H9 (cell line): Measurements from ENCODE around the gene MYH9. TPM values are rescaled to one million over a fixed set of nuclear protein-coding genes. Genes with fewer than 3 reads are reported as not detected.

Experiments used
- DNase-seq: peaks from one replicate; pipeline ENCODE4 v3.0.0-alpha.2; 2017
- H2AFZ ChIP-seq: one replicate; pipeline ENCODE4 v1.6.1; 2013; ENCODE audit warnings: mild to moderate bottlenecking, low read length, control low read depth, moderate library complexity
- H2AK5ac ChIP-seq: 2 replicates; pipeline ENCODE4 v1.6.1; 2013; ENCODE audit warnings: low read length, control low read depth, mixed read lengths; ENCODE audit not compliant: insufficient read length
- H2BK120ac ChIP-seq: one replicate; pipeline ENCODE4 v1.6.1; 2013; ENCODE audit warnings: low read depth, mild to moderate bottlenecking, low read length, control low read depth, inconsistent platforms; ENCODE audit not compliant: poor library complexity, severe bottlenecking
- H2BK12ac ChIP-seq: 2 replicates; pipeline ENCODE4 v1.6.1; 2013; ENCODE audit warnings: low read length, control low read depth, mixed read lengths, low read depth; ENCODE audit not compliant: insufficient read length
- H2BK15ac ChIP-seq: 2 replicates; pipeline ENCODE4 v1.6.1; 2013; ENCODE audit warnings: low read depth, low read length, control low read depth
- H2BK20ac ChIP-seq: one replicate; pipeline ENCODE4 v1.6.1; 2013; ENCODE audit warnings: low read depth, mild to moderate bottlenecking, low read length, control low read depth, inconsistent platforms; ENCODE audit not compliant: poor library complexity, severe bottlenecking
- H2BK5ac ChIP-seq: 2 replicates; pipeline ENCODE4 v1.6.1; 2013; ENCODE audit warnings: low read length, control low read depth, mixed read lengths; ENCODE audit not compliant: insufficient read length
- H3K14ac ChIP-seq: 2 replicates; pipeline ENCODE4 v1.6.1; 2013; ENCODE audit warnings: low read length, control low read depth; ENCODE audit not compliant: insufficient read depth
- H3K18ac ChIP-seq: 2 replicates; pipeline ENCODE4 v1.6.1; 2013; ENCODE audit warnings: low read depth, mild to moderate bottlenecking, mixed read lengths, low read length, control low read depth; ENCODE audit not compliant: insufficient read length
- H3K23ac ChIP-seq: 2 replicates; pipeline ENCODE4 v1.6.1; 2013; ENCODE audit warnings: low read length, control low read depth, mixed read lengths, low read depth; ENCODE audit not compliant: insufficient read length
- H3K23me2 ChIP-seq: 2 replicates; pipeline ENCODE4 v1.6.1; 2013; ENCODE audit warnings: low read depth, mild to moderate bottlenecking, mixed read lengths, low read length, control low read depth; ENCODE audit not compliant: insufficient read length, poor library complexity, severe bottlenecking
- H3K27ac ChIP-seq: 2 replicates; pipeline ENCODE4 v1.5.1; 2013; ENCODE audit warnings: low read length, control low read depth, mixed read lengths, low read depth; ENCODE audit not compliant: insufficient read length
- H3K27me3 ChIP-seq: 2 replicates; pipeline ENCODE4 v1.6.1; 2013; ENCODE audit warnings: low read length, control low read depth, inconsistent platforms; ENCODE audit not compliant: insufficient read depth
- H3K4ac ChIP-seq: 2 replicates; pipeline ENCODE4 v1.6.1; 2013; ENCODE audit warnings: low read depth, mild to moderate bottlenecking, control low read depth, inconsistent platforms, low read length, moderate library complexity
- H3K4me1 ChIP-seq: 2 replicates; pipeline ENCODE4 v1.6.1; 2013; ENCODE audit warnings: low read length, control low read depth, inconsistent platforms; ENCODE audit not compliant: insufficient read depth
- H3K4me2 ChIP-seq: 2 replicates; pipeline ENCODE4 v1.6.1; 2013; ENCODE audit warnings: low read length, control low read depth, mixed read lengths; ENCODE audit not compliant: insufficient read length, insufficient read depth
- H3K56ac ChIP-seq: 2 replicates; pipeline ENCODE4 v1.6.1; 2013; ENCODE audit warnings: low read depth, mild to moderate bottlenecking, mixed read lengths, low read length, control low read depth; ENCODE audit not compliant: insufficient read length
- H3K79me1 ChIP-seq: 2 replicates; pipeline ENCODE4 v1.6.1; 2013; ENCODE audit warnings: low read depth, mild to moderate bottlenecking, moderate library complexity, low read length, control low read depth, inconsistent platforms; ENCODE audit not compliant: insufficient read depth, poor library complexity, severe bottlenecking
- H3K79me2 ChIP-seq: 2 replicates; pipeline ENCODE4 v1.6.1; 2013; ENCODE audit warnings: low read length, control low read depth, inconsistent platforms; ENCODE audit not compliant: insufficient read depth
- H3K9ac ChIP-seq: 2 replicates; pipeline ENCODE4 v1.6.1; 2013; ENCODE audit warnings: low read length, control low read depth, mixed read lengths; ENCODE audit not compliant: insufficient read length; ENCODE audit errors: extremely low read depth
- H3K9me3 ChIP-seq: one replicate; pipeline ENCODE4 v1.6.1; 2013; ENCODE audit warnings: low read depth, low read length, inconsistent platforms; ENCODE audit not compliant: control insufficient read depth
- H3T11ph ChIP-seq: one replicate; pipeline ENCODE4 v1.6.1; 2013; ENCODE audit warnings: mild to moderate bottlenecking, low read length, control low read depth, inconsistent platforms
- H4K20me1 ChIP-seq: one replicate; pipeline ENCODE4 v1.6.1; 2013; ENCODE audit not compliant: control insufficient read depth, insufficient read length, insufficient read depth
- H4K5ac ChIP-seq: 2 replicates; pipeline ENCODE4 v1.6.1; 2013; ENCODE audit warnings: low read depth, mild to moderate bottlenecking, mixed read lengths, low read length, control low read depth; ENCODE audit not compliant: insufficient read length
- H4K8ac ChIP-seq: replicated peaks from 2 replicates; pipeline ENCODE4 v1.6.1; 2013; ENCODE audit warnings: low read length, control low read depth, mixed read lengths, low read depth; ENCODE audit not compliant: insufficient read length
- H4K91ac ChIP-seq: 2 replicates; pipeline ENCODE4 v1.6.1; 2013; ENCODE audit warnings: low read depth, mild to moderate bottlenecking, moderate library complexity, mixed read lengths, low read length, control low read depth; ENCODE audit not compliant: insufficient read length
- H3K27ac Mint-ChIP-seq, 3 experiments: 2 replicates in 2 of 3; 3 replicates in 1 of 3; pipeline ENCODE4 v1.8.0; 2020 to 2021; ENCODE audit warnings: mixed read lengths in 3 of 3, mild to moderate bottlenecking in 1 of 3, moderate library complexity in 1 of 3
- H3K27me3 Mint-ChIP-seq: 2 replicates; pipeline ENCODE4 v1.8.0; 2021; ENCODE audit warnings: low read depth, mild to moderate bottlenecking, moderate library complexity, mixed read lengths
- H3K36me3 Mint-ChIP-seq, 3 experiments: 2 replicates in 2 of 3; 3 replicates in 1 of 3; pipeline ENCODE4 v1.8.0; 2020 to 2021; ENCODE audit warnings: low read depth in 3 of 3, mixed read lengths in 3 of 3; ENCODE audit not compliant: insufficient read depth in 1 of 3
- H3K4me1 Mint-ChIP-seq, 2 experiments: 2 replicates each; pipeline ENCODE4 v1.8.0; 2020; ENCODE audit warnings: mixed read lengths in 2 of 2
- H3K4me3 Mint-ChIP-seq, 2 experiments: 2 replicates in 1 of 2; 3 replicates in 1 of 2; pipeline ENCODE4 v1.8.0; 2020 to 2021; ENCODE audit warnings: mild to moderate bottlenecking in 2 of 2, mixed read lengths in 2 of 2, moderate library complexity in 1 of 2
- H3K9me3 Mint-ChIP-seq, 2 experiments: 2 replicates in 1 of 2; 3 replicates in 1 of 2; pipeline ENCODE4 v1.8.0; 2020; ENCODE audit warnings: mild to moderate bottlenecking in 2 of 2, mixed read lengths in 2 of 2, moderate library complexity in 1 of 2
- WGBS: extraction: QIAGEN DNeasy Blood & Tissue Kit; methylation state at CpG from one replicate; pipeline ENCODE4 v1.1.7; 2013; ENCODE audit warnings: missing lambda C conversion rate, low lambda C conversion rate, mixed read lengths; ENCODE audit not compliant: insufficient read length; ENCODE audit errors: extremely low coverage; 5-methylcytosine and 5-hydroxymethylcytosine counted together
- total RNA-seq: library from RNA; stranded (reverse); gene quantifications from 2 replicates; pipeline ENCODE4 v1.2.1, GENCODE V29; 2021
- TF ChIP-seq, protein P1 (sequence below): fragments of 200-600 bp; sonication (generic); conservative IDR thresholded peaks from 3 replicates; pipeline ENCODE4 v1.8.0; 2021; ENCODE audit warnings: antibody characterized with exemption, mild to moderate bottlenecking

Gene MYH9
- total RNA-seq, 1 experiment from 2014 or later = 266 TPM

DNA sequence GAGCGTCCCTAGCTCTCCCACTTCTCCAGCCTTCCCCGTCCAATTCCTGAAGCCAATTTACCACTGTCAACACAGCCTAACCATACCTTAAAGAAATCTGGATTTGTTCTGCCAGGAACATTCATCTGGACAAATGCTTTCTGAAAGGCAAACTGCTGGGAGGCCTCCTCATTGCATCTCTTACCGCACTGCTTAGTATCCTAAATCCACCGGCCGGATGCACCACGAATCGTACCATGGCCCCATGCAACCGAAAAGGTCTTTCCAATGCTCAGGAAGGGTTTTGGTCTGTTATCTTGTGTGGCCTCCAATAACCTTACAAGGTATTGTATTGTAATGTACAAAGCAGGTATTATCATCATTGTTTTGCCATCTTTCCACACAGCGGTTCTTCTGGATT, 57.6 kb downstream of the MYH9 start:
- Histone ChIP-seq H3K27me3 (no peaks in the 10 kb centered on the region), H3T11ph (peak overlapping the region; percentile 95), H3K79me2 (peaks cover 6% of the 10 kb centered on the region; the same call in 1 of the 2 replicates), H3K9me3 (no peaks in the 10 kb centered on the region), H4K91ac (peak overlapping the region; percentile 93), H3K27ac (peak overlapping the region; percentile 99), H3K23ac (peak overlapping the region; percentile 92), H3K9ac (peak overlapping the region; percentile 73), H4K20me1 (peaks cover 5% of the 10 kb centered on the region), H3K14ac (peak overlapping the region; percentile 99), H3K4me2 (no peak overlapping the region), H2BK120ac (peak overlapping the region; percentile 95), H4K8ac (peak overlapping the region; percentile 100), H2AFZ (no peak overlapping the region), H3K23me2 (peaks cover 3% of the 10 kb centered on the region), H3K79me1 (no peaks in the 10 kb centered on the region), H3K4me1 (peaks cover 12% of the 10 kb centered on the region; the same call in 1 of the 2 replicates), H3K4ac (peak overlapping the region; percentile 46), H2AK5ac (peak overlapping the region; percentile 100), H3K18ac (peak overlapping the region; percentile 100), H2BK5ac (peak overlapping the region; percentile 98), H3K56ac (peak overlapping the region; percentile 96), H2BK12ac (peak overlapping the region; percentile 17), H4K5ac (peak overlapping the region; percentile 100), H2BK20ac (peak overlapping the region; percentile 12), H2BK15ac (no peak overlapping the region)
- TF ChIP-seq, protein P1, sequence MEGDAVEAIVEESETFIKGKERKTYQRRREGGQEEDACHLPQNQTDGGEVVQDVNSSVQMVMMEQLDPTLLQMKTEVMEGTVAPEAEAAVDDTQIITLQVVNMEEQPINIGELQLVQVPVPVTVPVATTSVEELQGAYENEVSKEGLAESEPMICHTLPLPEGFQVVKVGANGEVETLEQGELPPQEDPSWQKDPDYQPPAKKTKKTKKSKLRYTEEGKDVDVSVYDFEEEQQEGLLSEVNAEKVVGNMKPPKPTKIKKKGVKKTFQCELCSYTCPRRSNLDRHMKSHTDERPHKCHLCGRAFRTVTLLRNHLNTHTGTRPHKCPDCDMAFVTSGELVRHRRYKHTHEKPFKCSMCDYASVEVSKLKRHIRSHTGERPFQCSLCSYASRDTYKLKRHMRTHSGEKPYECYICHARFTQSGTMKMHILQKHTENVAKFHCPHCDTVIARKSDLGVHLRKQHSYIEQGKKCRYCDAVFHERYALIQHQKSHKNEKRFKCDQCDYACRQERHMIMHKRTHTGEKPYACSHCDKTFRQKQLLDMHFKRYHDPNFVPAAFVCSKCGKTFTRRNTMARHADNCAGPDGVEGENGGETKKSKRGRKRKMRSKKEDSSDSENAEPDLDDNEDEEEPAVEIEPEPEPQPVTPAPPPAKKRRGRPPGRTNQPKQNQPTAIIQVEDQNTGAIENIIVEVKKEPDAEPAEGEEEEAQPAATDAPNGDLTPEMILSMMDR = no peak
- no peaks in the 10 kb centered on the region for H3K27me3 Mint-ChIP-seq
- H3K36me3 Mint-ChIP-seq = peaks cover 57 to 89% (median 73%) of the 10 kb centered on the region in 3 experiments
- no CpG with 5 or more reads among the region's 9 CpGs for WGBS
- H3K4me1 Mint-ChIP-seq = peaks cover 71 to 73% of the 10 kb centered on the region in 2 experiments
- no peak for DNase-seq
- no peaks in the 10 kb centered on the region for H3K9me3 Mint-ChIP-seq
- H3K4me3 Mint-ChIP-seq = peak overlapping the region in 1 of 2 experiments; percentile 66; a peak in 4 of 5 replicates
- H3K27ac Mint-ChIP-seq = peak overlapping the region; percentile 97 to 100 (median 99)
